Chondrocyte (in vitro differentiated cells): ENCODE data around the gene TK2. TPM values are rescaled to one million over a fixed set of nuclear protein-coding genes. Genes with fewer than 3 reads are reported as not detected.
"Not testable (repeated sequence)": the region's sequence is repeated elsewhere in the genome, so short reads cannot be mapped to it uniquely, and the experiment has no call there.

Experiments
- DNase-seq: peaks from one replicate; pipeline ENCODE4 v3.0.0; 2021; ENCODE audit warnings: mixed read lengths, low spot score
- H3K27ac Mint-ChIP-seq: one replicate; pipeline ENCODE4 v1.8.0; 2021; ENCODE audit warnings: mild to moderate bottlenecking, moderate library complexity, mixed read lengths; ENCODE audit not compliant: unreplicated experiment
- H3K27me3 Mint-ChIP-seq: 2 replicates; pipeline ENCODE4 v1.8.0; 2021; ENCODE audit warnings: low read depth, mixed read lengths
- H3K36me3 Mint-ChIP-seq: 2 replicates; pipeline ENCODE4 v1.8.0; 2021; ENCODE audit warnings: low read depth, mixed read lengths
- H3K4me1 Mint-ChIP-seq: 2 replicates; pipeline ENCODE4 v1.8.0; 2021; ENCODE audit warnings: low read depth, mild to moderate bottlenecking, mixed read lengths
- H3K4me3 Mint-ChIP-seq: one replicate; pipeline ENCODE4 v1.8.0; 2021; ENCODE audit warnings: mild to moderate bottlenecking, moderate library complexity, mixed read lengths; ENCODE audit not compliant: unreplicated experiment
- H3K9me3 Mint-ChIP-seq: 2 replicates; pipeline ENCODE4 v1.8.0; 2021; ENCODE audit warnings: low read depth, mixed read lengths
- total RNA-seq: library from RNA; stranded (reverse); gene quantifications from 3 replicates; pipeline ENCODE4 v1.2.1, GENCODE V29; 2021
- TF ChIP-seq, protein P1 (sequence below): fragments of 200-600 bp; sonication (generic); IDR thresholded peaks from 2 replicates; pipeline ENCODE4 v1.5.0; 2021; ENCODE audit warnings: antibody characterized with exemption, mild to moderate bottlenecking, moderate library complexity

The TK2 gene
- total RNA-seq, 1 donor from 2014 or later = 34.3 TPM

DNA sequence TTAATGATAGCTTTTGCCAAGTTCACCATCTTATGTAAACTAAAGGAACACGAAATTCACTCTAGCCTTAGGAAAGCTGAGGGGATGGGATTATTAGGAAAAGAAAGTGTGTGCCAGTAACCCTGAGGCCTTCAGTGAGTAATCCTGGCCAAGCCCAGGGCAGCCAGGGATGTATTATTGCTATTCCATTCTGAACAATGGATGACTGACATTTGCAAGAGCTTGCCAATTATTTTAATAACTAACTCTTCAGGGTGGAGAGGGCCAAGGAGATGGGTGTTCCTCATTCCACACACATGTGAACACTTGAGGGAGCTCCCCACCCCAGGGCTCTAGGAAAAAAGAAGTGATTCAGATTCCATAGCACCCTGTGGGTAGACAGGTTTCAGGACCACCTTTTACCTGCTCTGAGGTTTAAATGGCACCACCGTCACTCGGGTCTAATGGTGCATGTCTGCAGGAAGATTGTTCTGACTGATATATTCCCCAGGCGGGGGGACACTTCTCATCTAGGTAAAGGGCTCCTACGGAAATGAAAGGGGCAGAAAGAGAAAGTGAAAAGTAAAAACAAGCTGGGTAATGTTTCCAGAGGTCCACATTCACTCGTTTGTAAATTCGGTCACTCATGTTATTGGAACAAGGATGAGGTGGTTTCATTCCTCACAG lies 41.5 kb downstream of the TK2 start:
- H3K4me3 Mint-ChIP-seq = no peak overlapping the region
- H3K27ac Mint-ChIP-seq = peak overlapping the region; percentile 66
- no peaks in the 10 kb centered on the region for H3K27me3 Mint-ChIP-seq
- H3K9me3 Mint-ChIP-seq = peaks cover 5% of the 10 kb centered on the region
- DNase-seq = peak; percentile 9
- H3K36me3 Mint-ChIP-seq = peaks cover 9% of the 10 kb centered on the region
- TF ChIP-seq, protein P1, sequence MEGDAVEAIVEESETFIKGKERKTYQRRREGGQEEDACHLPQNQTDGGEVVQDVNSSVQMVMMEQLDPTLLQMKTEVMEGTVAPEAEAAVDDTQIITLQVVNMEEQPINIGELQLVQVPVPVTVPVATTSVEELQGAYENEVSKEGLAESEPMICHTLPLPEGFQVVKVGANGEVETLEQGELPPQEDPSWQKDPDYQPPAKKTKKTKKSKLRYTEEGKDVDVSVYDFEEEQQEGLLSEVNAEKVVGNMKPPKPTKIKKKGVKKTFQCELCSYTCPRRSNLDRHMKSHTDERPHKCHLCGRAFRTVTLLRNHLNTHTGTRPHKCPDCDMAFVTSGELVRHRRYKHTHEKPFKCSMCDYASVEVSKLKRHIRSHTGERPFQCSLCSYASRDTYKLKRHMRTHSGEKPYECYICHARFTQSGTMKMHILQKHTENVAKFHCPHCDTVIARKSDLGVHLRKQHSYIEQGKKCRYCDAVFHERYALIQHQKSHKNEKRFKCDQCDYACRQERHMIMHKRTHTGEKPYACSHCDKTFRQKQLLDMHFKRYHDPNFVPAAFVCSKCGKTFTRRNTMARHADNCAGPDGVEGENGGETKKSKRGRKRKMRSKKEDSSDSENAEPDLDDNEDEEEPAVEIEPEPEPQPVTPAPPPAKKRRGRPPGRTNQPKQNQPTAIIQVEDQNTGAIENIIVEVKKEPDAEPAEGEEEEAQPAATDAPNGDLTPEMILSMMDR = peak; percentile 23
- H3K4me1 Mint-ChIP-seq = peaks cover 59% of the 10 kb centered on the region

DNA sequence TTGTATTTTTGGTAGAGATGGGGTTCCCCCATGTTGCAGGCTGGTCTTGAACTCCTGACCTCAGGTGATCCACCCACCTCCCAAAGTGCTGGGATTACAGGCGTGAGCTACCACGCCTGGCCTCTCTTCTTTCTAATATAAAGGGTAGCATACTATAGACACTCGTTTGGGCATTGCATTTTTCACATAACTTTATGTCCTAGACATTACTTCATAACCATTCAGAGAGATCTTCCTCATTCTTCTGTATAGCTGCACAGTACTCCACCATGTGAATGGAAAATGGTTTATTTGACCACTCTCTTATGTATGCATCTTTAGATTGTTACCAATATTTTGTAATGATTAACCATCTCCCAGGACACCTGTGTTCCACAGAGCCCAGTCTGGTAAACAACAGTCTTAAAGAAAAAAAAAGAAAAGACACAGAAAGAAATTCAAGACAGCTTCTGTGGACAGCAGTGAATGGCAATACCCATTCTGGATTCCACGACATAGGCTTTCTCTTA lies 42.1 kb downstream of the TK2 start:
- peaks cover 5% of the 10 kb centered on the region for H3K9me3 Mint-ChIP-seq

DNA sequence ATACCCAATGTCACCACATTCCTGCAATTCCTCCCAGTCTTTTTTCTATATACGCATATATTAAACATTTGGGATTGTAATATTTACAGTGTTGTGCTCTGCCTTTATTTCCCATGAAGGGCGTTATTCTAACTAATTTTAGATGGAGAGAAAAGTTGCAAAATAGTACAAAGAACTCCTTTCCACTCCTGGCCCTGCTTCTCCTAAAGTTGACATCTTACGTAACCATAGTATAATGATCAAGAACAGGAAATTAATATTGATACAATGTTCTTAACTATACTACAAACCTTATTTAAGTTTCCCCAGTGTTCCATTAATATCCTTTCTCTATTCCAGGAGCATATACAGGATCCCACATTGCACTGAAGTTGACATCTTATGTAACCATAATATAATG lies 46.3 kb downstream of the TK2 start:
- Mint-ChIP-seq H3K36me3 (peaks cover 9% of the 10 kb centered on the region), H3K27ac (no peak overlapping the region), H3K9me3 (peaks cover 5% of the 10 kb centered on the region), H3K4me1 (peaks cover 31% of the 10 kb centered on the region), H3K27me3 (no peaks in the 10 kb centered on the region), H3K4me3 (no peak overlapping the region)
- DNase-seq = no peak
- TF ChIP-seq, protein P1 = no peak

More for the DNA sequence above, 42.1 kb downstream of the TK2 start:
- Mint-ChIP-seq H3K4me1 (peaks cover 59% of the 10 kb centered on the region), H3K4me3 (no peak overlapping the region), H3K36me3 (peaks cover 7% of the 10 kb centered on the region), H3K27ac (peak overlapping the region; percentile 66), H3K27me3 (no peaks in the 10 kb centered on the region)
- DNase-seq = no peak
- TF ChIP-seq, protein P1 = no peak

DNA sequence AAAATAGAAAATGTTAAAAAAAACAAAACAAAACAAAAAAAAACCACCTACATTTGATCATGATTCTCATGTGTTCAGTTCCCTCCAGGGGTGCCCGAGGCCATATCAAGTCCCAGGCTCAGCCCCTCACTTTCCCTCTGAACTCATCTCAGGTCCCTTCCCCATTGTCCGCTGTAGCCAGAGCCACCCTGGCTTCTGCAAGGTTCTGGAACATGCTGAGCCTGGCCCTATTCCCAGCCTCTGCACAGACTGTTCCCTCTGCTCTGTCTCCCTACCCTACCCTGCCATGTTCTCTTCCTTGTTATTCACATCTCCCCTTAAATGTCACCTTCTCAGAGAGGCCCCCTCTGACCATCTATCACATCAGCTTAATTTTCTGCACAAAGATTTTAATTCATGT lies 46.9 kb downstream of the TK2 start:
- Mint-ChIP-seq H3K27me3 (no peaks in the 10 kb centered on the region), H3K4me1 (peaks cover 25% of the 10 kb centered on the region), H3K4me3 (no peak overlapping the region), H3K9me3 (peaks cover 4% of the 10 kb centered on the region), H3K36me3 (peaks cover 11% of the 10 kb centered on the region), H3K27ac (no peak overlapping the region)
- TF ChIP-seq, protein P1 = no peak
- peak; percentile 24 for DNase-seq

DNA sequence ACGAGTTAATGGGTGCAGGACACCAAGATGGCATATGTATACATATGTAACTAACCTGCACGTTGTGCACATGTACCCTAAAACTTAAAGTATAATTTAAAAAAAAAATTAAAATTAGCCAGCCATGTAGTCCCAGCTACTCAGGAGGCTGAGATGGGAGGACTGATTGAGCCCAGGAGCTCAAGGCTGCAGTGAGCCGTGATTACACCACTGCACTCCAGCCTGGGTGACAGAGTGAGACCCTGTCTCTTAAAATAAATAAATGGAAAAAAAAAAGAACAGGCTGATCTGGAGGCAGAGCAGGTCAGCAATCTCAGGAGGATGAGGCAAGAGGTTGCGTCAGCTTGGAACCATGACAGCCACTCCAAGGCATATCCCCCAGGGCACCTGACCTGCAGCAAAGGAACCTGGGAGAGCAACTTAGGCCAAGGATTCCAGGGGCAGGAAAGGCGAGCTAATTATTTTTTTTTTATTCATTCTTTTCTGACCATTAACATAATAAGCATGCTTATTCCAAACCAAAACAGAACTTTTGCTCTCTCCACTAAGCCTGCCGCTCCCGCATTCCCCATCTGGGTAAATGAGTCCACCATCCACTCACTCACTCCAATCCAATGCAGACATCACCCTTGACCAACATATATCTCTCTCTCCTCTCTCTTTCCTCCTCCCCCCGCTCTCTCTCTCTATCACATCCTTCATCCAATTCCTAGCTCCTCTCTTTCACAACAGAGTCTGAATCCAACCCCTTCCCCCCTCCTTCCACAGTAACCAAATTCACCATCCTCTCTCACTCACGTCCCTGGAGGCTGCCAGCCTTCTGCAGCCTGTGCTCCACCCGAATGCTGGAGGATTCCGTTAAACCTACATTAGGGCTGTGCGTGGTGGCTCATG lies 47.7 kb downstream of the TK2 start:
- Mint-ChIP-seq H3K4me1 (peaks cover 20% of the 10 kb centered on the region), H3K27ac (peak overlapping the region; percentile 79), H3K27me3 (no peaks in the 10 kb centered on the region), H3K4me3 (no peak overlapping the region), H3K9me3 (no peaks in the 10 kb centered on the region), H3K36me3 (peaks cover 5% of the 10 kb centered on the region)
- DNase-seq = peak; percentile 15
- TF ChIP-seq, protein P1 = no peak

DNA sequence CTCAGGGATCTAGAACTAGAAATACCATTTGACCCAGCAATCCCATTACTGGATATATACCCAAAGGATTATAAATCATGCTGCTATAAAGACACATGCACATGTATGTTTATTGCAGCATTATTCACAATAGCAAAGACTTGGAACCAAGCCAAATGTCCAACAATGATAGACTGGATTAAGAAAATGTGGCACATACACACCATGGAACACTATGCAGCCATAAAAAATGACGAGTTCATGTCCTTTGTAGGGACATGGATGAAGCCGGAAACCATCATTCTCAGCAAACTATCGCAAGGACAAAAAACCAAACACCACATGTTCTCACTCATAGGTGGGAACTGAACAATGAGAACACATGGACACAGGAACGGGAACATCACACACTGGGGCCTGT lies 48.4 kb downstream of the TK2 start:
- H3K27me3 Mint-ChIP-seq, H3K4me3 Mint-ChIP-seq, H3K27ac Mint-ChIP-seq, H3K9me3 Mint-ChIP-seq, DNase-seq, H3K36me3 Mint-ChIP-seq: not testable (repeated sequence)
- peaks cover 20% of the 10 kb centered on the region for H3K4me1 Mint-ChIP-seq

DNA sequence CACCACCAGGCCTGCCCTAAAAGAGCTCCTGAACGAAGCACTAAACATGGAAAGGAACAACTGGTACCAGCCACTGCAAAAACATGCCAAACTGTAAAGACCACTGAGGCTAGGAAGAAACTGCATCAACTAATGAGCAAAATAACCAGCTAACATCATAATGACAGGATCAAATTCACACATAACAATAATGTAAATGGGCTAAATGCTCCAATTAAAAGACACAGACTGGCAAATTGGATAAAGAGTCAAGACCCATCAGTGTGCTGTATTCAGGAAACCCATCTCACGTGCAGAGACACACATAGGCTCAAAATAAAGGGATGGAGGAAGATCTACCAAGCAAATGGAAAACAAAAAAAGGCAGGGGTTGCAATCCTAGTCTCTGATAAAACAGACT lies 52.0 kb downstream of the TK2 start:
- not testable (repeated sequence) for DNase-seq, H3K36me3 Mint-ChIP-seq, H3K9me3 Mint-ChIP-seq, H3K27ac Mint-ChIP-seq, H3K4me3 Mint-ChIP-seq, H3K27me3 Mint-ChIP-seq, H3K4me1 Mint-ChIP-seq

DNA sequence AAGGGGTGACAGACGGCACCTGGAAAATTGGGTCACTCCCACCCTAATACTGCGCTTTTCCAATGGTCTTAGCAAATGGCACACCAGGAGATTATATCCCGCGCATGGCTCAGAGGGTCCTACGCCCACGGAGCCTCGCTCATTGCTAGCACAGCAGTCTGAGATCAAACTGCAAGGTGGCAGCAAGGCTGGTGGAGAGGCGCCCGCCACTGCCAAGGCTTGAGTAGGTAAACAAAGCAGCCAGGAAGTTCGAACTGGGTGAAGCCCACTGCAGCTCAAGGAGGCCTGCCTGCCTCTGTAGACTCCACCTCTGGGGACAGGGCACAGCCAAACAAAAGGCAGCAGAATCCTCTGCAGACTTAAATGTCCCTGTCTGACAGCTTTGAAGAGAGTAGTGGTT lies 53.7 kb downstream of the TK2 start:
- H3K27ac Mint-ChIP-seq, H3K27me3 Mint-ChIP-seq, H3K4me1 Mint-ChIP-seq, H3K4me3 Mint-ChIP-seq, H3K36me3 Mint-ChIP-seq, H3K9me3 Mint-ChIP-seq: not testable (repeated sequence)
- peak; percentile 39 for DNase-seq
